C4-2B (cell line): ENCODE data around the gene ARHGAP27.

Experiments
- CTCF ChIP-seq: fragments of 450-650 bp; conservative IDR thresholded peaks from 2 replicates; pipeline ENCODE4 v1.5.1; 2017; ENCODE audit warnings: mild to moderate bottlenecking
- ZFX ChIP-seq: fragments of 450-650 bp; IDR thresholded peaks from 2 replicates; pipeline ENCODE4 v1.6.1; 2017

GRCh38 chr17:45380046-45380765 is 52.5 kb downstream of the ARHGAP27 start:
- no peak for TF ChIP-seq CTCF
- TF ChIP-seq ZFX = no peak
